Osteoblast (primary cell): Measurements from ENCODE around the gene CBLL2. TPM values are rescaled to one million over a fixed set of nuclear protein-coding genes. Genes with fewer than 3 reads are reported as not detected.
A peak's percentile ranks its signal among the peaks of the same experiment; 100 is the strongest.

ENCODE experiments used
- DNase-seq: peaks from one replicate; pipeline ENCODE4 v3.0.0; 2011; ENCODE audit warnings: low spot score, mixed read lengths; ENCODE audit not compliant: insufficient read length; ENCODE audit errors: missing footprints
- H2AFZ ChIP-seq: 2 replicates; pipeline ENCODE4 v1.6.0; 2011; ENCODE audit warnings: mild to moderate bottlenecking, low read length
- H3K27ac ChIP-seq: 2 replicates; pipeline ENCODE4 v1.5.1; 2011; ENCODE audit warnings: mild to moderate bottlenecking, low read depth, low read length, moderate library complexity
- H3K27me3 ChIP-seq: 2 replicates; pipeline ENCODE4 v1.6.0; 2012; ENCODE audit warnings: mild to moderate bottlenecking, control low read depth, inconsistent platforms, low read length, moderate library complexity; ENCODE audit not compliant: insufficient read depth
- H3K36me3 ChIP-seq: 2 replicates; pipeline ENCODE4 v1.5.1; 2011; ENCODE audit warnings: mild to moderate bottlenecking, low read length, control low read depth, moderate library complexity; ENCODE audit not compliant: insufficient read depth
- H3K4me1 ChIP-seq: 2 replicates; pipeline ENCODE4 v1.5.1; 2011; ENCODE audit warnings: mild to moderate bottlenecking, low read length, control low read depth, moderate library complexity; ENCODE audit not compliant: insufficient read depth
- H3K4me2 ChIP-seq: 2 replicates; pipeline ENCODE4 v1.6.0; 2011; ENCODE audit warnings: mild to moderate bottlenecking, low read length; ENCODE audit not compliant: insufficient read depth
- H3K4me3 ChIP-seq: fragments of 200-600 bp; sonication (generic); 3 replicates; pipeline ENCODE4 v1.5.1; 2012; ENCODE audit warnings: mild to moderate bottlenecking, low read length, inconsistent platforms; ENCODE audit not compliant: insufficient read depth
- H3K79me2 ChIP-seq: 2 replicates; pipeline ENCODE4 v1.6.0; 2012; ENCODE audit warnings: mild to moderate bottlenecking, low read length, control low read depth, inconsistent platforms; ENCODE audit not compliant: insufficient read depth
- H3K9me3 ChIP-seq: 2 replicates; pipeline ENCODE4 v1.5.1; 2011; ENCODE audit warnings: low read depth, low read length, control low read depth
- H4K20me1 ChIP-seq: 2 replicates; pipeline ENCODE4 v1.6.0; 2012; ENCODE audit warnings: mild to moderate bottlenecking, low read length, control low read depth; ENCODE audit not compliant: insufficient read depth
- CTCF ChIP-seq: IDR thresholded peaks from 2 replicates; pipeline ENCODE4 v1.5.1; 2011; ENCODE audit warnings: mild to moderate bottlenecking, low read depth, low read length, moderate library complexity; ENCODE audit errors: extremely low read depth
- total RNA-seq: library from RNA; depleted of rRNA; stranded (reverse); fragments of >200 nt; gene quantifications from 2 replicates; pipeline ENCODE4 v1.2.3, GENCODE V29; 2012

CBLL2 gene
- total RNA-seq, result under 0.01 TPM in 2 replicates

- H3K4me1 ChIP-seq, result no peaks in the 10 kb centered on the region
- H3K36me3 ChIP-seq, result no peaks in the 10 kb centered on the region
These were observed at the start of gene CBLL2 for GRCh38 chrX:22272613-22273012. Gene CBLL2 (plus strand): TSS chrX:22272913. CDS start chrX:22272992, 79 bp downstream.

GRCh38 chrX:22234380-22234779 lies 38.3 kb upstream of the CBLL2 start:
- no peaks in the 10 kb centered on the region for H3K9me3 ChIP-seq
- no peak overlapping the region for H3K4me3 ChIP-seq
- TF ChIP-seq CTCF, result no peak
- H3K4me2 ChIP-seq, result no peak overlapping the region
- H3K27me3 ChIP-seq, result no peaks in the 10 kb centered on the region
- DNase-seq, result no peak
- H3K27ac ChIP-seq, result no peak overlapping the region
- H3K79me2 ChIP-seq, result no peaks in the 10 kb centered on the region
- H4K20me1 ChIP-seq, result no peaks in the 10 kb centered on the region
- no peaks in the 10 kb centered on the region for H3K4me1 ChIP-seq
- H3K36me3 ChIP-seq, result no peaks in the 10 kb centered on the region
- H2AFZ ChIP-seq, result no peak overlapping the region

More at GRCh38 chrX:22272613-22273012, at the start of gene CBLL2:
- Histone ChIP-seq H3K4me3 (no peak within 1 kb of the TSS), H3K9me3 (no peaks in the 10 kb centered on the region), H3K4me2 (no peak within 1 kb of the TSS), H3K27ac (no peak within 1 kb of the TSS), H3K79me2 (no peaks in the 10 kb centered on the region), H4K20me1 (no peaks in the 10 kb centered on the region), H2AFZ (no peak within 1 kb of the TSS), H3K27me3 (no peaks in the 10 kb centered on the region)
- no peak for TF ChIP-seq CTCF
- DNase-seq, result no peak

- Histone ChIP-seq H2AFZ (no peak overlapping the region), H3K27me3 (no peaks in the 10 kb centered on the region), H3K36me3 (no peaks in the 10 kb centered on the region), H3K79me2 (no peaks in the 10 kb centered on the region), H3K4me1 (no peaks in the 10 kb centered on the region), H3K4me3 (no peak overlapping the region), H3K27ac (no peak overlapping the region), H3K4me2 (no peak overlapping the region), H3K9me3 (no peaks in the 10 kb centered on the region), H4K20me1 (no peaks in the 10 kb centered on the region)
- TF ChIP-seq CTCF, result no peak
- no peak for DNase-seq
These were observed 35.2 kb upstream of the CBLL2 start for GRCh38 chrX:22237479-22237878.

- no peak overlapping the region for H3K4me3 ChIP-seq
- H3K9me3 ChIP-seq, result no peaks in the 10 kb centered on the region
- H3K4me2 ChIP-seq, result peak overlapping the region; percentile 20
- H3K36me3 ChIP-seq, result no peaks in the 10 kb centered on the region
- no peak overlapping the region for H2AFZ ChIP-seq
- no peaks in the 10 kb centered on the region for H3K79me2 ChIP-seq
- DNase-seq, result no peak
- no peak for TF ChIP-seq CTCF
- no peaks in the 10 kb centered on the region for H3K27me3 ChIP-seq
- no peaks in the 10 kb centered on the region for H3K4me1 ChIP-seq
- H3K27ac ChIP-seq, result peak overlapping the region; percentile 5
- no peaks in the 10 kb centered on the region for H4K20me1 ChIP-seq
These were observed 26.1 kb upstream of the CBLL2 start for GRCh38 chrX:22246620-22247019.
